Measurements from ENCODE around the gene GPD1L. TPM values are rescaled to one million over a fixed set of nuclear protein-coding genes. Genes with fewer than 3 reads are reported as not detected.
"Not testable (repeated sequence)": the region's sequence is repeated elsewhere in the genome, so short reads cannot be mapped to it uniquely, and the experiment has no call there.

The GPD1L gene
- total RNA-seq, 1 donor from 2014 or later: 36.7 TPM

GRCh38 chr3:32165442-32165841 lies 59.0 kb downstream of the GPD1L start:
- no peak for ATAC-seq
- no peak for DNase-seq (ENCODE audit: low spot score)
- intact Hi-C loops (cut with DNase I): no loop called here

- intact Hi-C loops (cut with DNase I): no loop called here
- DNase-seq (ENCODE audit: low spot score) (no peak), ATAC-seq (no peak)
These were observed 60.2 kb downstream of the GPD1L start for GRCh38 chr3:32166654-32167053.

GRCh38 chr3:32172420-32172819 lies 66.0 kb downstream of the GPD1L start:
- DNase-seq (ENCODE audit: low spot score) (no peak), ATAC-seq (no peak)
- intact Hi-C loops (cut with DNase I): no loop called here

- ATAC-seq: no peak
- intact Hi-C loops (cut with DNase I): no loop called here
- no peak for DNase-seq (ENCODE audit: low spot score)
These were observed 69.3 kb downstream of the GPD1L start for GRCh38 chr3:32175607-32176197.

GRCh38 chr3:32176989-32177701 lies 70.7 kb downstream of the GPD1L start:
- intact Hi-C loops (cut with DNase I): no loop called here
- DNase-seq (ENCODE audit: low spot score) (no peak), ATAC-seq (peak; percentile 62)

- intact Hi-C loops (cut with DNase I): no loop called here
- DNase-seq (ENCODE audit: low spot score): no peak
- peak; percentile 88 for ATAC-seq
These were observed 71.3 kb downstream of the GPD1L start for GRCh38 chr3:32177702-32178198.

GRCh38 chr3:32180141-32180784 lies 73.8 kb downstream of the GPD1L start:
- intact Hi-C loops (cut with DNase I): no loop called here
- DNase-seq (ENCODE audit: low spot score): no peak
- peak; percentile 60 for ATAC-seq

GRCh38 chr3:32181365-32181764 lies 74.9 kb downstream of the GPD1L start:
- DNase-seq (ENCODE audit: low spot score) (no peak), ATAC-seq (no peak)
- intact Hi-C loops (cut with DNase I): no loop called here

GRCh38 chr3:32181796-32182195 lies 75.4 kb downstream of the GPD1L start:
- intact Hi-C loops (cut with DNase I): no loop called here
- ATAC-seq (no peak), DNase-seq (ENCODE audit: low spot score) (no peak)

GRCh38 chr3:32184187-32184730 lies 77.8 kb downstream of the GPD1L start:
- ATAC-seq (no peak), DNase-seq (ENCODE audit: low spot score) (no peak)
- intact Hi-C loops (cut with DNase I): no loop called here

- DNase-seq (ENCODE audit: low spot score) (no peak), ATAC-seq (no peak)
- intact Hi-C loops (cut with DNase I): no loop called here
These were observed 79.7 kb downstream of the GPD1L start for GRCh38 chr3:32186097-32186496.

- no peak for ATAC-seq
- intact Hi-C loops (cut with DNase I): no loop called here
- no peak for DNase-seq (ENCODE audit: low spot score)
These were observed 80.5 kb downstream of the GPD1L start for GRCh38 chr3:32186876-32187275.

- ATAC-seq (no peak), DNase-seq (ENCODE audit: low spot score) (no peak)
- intact Hi-C loops (cut with DNase I): no loop called here
These were observed 83.3 kb downstream of the GPD1L start for GRCh38 chr3:32189693-32190092.

GRCh38 chr3:32190556-32190955 lies 84.1 kb downstream of the GPD1L start:
- intact Hi-C loops (cut with DNase I); DNase-seq (ENCODE audit: low spot score); ATAC-seq: not testable (repeated sequence)

- intact Hi-C loops (cut with DNase I): no loop called here
- ATAC-seq (no peak), DNase-seq (ENCODE audit: low spot score) (no peak)
These were observed 86.7 kb downstream of the GPD1L start for GRCh38 chr3:32193101-32193500.

- intact Hi-C loops (cut with DNase I): no loop called here
- DNase-seq (ENCODE audit: low spot score): no peak
- no peak for ATAC-seq
These were observed 88.2 kb downstream of the GPD1L start for GRCh38 chr3:32194653-32195052.

GRCh38 chr3:32195995-32196540 lies 89.6 kb downstream of the GPD1L start:
- ATAC-seq (no peak), DNase-seq (ENCODE audit: low spot score) (no peak)
- intact Hi-C loops (cut with DNase I): no loop called here

- ATAC-seq (no peak), DNase-seq (ENCODE audit: low spot score) (no peak)
- intact Hi-C loops (cut with DNase I): no loop called here
These were observed 91.6 kb downstream of the GPD1L start for GRCh38 chr3:32197991-32198390.

- ATAC-seq: no peak
- intact Hi-C loops (cut with DNase I): no loop called here
- no peak for DNase-seq (ENCODE audit: low spot score)
These were observed 92.3 kb downstream of the GPD1L start for GRCh38 chr3:32198714-32199113.

GRCh38 chr3:32200490-32200889 lies 94.1 kb downstream of the GPD1L start:
- intact Hi-C loops (cut with DNase I): no loop called here
- DNase-seq (ENCODE audit: low spot score): peak; percentile 76
- peak; percentile 92 for ATAC-seq
